HG03521 (cell line): ENCODE measurements around the gene SF3A1.
"Not testable (repeated sequence)": the region's sequence is repeated elsewhere in the genome, so short reads cannot be mapped to it uniquely, and the experiment has no call there.

Source experiments
- ATAC-seq: cut with Tn5 transposase; IDR thresholded peaks from one replicate; pipeline ENCODE4 v1.9.1; 2021; ENCODE audit warnings: mild to moderate bottlenecking, moderate library complexity; ENCODE audit not compliant: unreplicated experiment

SF3A1 gene, protein sequence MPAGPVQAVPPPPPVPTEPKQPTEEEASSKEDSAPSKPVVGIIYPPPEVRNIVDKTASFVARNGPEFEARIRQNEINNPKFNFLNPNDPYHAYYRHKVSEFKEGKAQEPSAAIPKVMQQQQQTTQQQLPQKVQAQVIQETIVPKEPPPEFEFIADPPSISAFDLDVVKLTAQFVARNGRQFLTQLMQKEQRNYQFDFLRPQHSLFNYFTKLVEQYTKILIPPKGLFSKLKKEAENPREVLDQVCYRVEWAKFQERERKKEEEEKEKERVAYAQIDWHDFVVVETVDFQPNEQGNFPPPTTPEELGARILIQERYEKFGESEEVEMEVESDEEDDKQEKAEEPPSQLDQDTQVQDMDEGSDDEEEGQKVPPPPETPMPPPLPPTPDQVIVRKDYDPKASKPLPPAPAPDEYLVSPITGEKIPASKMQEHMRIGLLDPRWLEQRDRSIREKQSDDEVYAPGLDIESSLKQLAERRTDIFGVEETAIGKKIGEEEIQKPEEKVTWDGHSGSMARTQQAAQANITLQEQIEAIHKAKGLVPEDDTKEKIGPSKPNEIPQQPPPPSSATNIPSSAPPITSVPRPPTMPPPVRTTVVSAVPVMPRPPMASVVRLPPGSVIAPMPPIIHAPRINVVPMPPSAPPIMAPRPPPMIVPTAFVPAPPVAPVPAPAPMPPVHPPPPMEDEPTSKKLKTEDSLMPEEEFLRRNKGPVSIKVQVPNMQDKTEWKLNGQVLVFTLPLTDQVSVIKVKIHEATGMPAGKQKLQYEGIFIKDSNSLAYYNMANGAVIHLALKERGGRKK

DNA sequence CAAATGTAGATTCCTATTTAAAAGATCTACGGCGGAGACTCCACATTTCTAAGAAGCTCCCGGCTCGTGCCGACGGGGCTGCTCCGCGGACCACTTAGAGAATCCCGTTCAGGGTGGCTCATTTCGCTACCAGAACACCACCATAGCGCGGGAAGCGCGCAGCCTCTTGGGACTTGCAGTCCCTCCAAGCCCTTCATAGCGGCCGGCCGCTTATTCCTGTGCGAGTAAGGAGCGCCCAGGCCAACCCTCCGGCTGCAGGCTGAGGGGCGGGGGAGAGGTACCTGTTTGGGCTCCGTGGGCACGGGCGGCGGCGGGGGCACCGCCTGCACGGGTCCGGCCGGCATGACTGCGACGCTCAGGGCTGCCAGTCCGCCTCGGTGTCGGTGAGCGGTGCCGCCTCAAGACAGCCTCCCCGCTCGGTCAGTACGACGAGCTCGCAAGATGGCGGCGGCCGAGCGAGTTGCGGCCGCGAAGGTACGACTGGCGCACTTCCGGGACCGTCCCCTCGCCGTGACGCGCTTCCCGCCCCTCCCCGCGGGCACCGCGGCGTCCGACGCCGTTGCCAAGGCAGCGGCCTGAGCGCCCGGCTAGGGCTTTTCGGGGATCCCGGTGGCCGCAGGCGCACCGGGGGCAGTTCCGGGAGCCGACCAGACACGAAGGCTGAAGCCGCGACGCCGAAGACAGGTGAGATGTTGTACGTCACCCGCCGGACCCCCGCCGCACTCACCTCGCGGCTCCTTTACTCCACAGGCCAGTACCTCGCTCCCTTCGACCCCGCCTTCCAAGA is at the start of gene SF3A1, which contains the start of gene CCDC157:
Gene SF3A1 (minus strand): TSS at position 446 of the 787 bp plus-strand sequence. CDS start 102 bp downstream, at position 344.
Gene CCDC157 (plus strand): TSS at position 559 of the 787 bp plus-strand sequence. CDS start 8,994 bp downstream, outside the sequence.
- ATAC-seq = peak; percentile 89

DNA sequence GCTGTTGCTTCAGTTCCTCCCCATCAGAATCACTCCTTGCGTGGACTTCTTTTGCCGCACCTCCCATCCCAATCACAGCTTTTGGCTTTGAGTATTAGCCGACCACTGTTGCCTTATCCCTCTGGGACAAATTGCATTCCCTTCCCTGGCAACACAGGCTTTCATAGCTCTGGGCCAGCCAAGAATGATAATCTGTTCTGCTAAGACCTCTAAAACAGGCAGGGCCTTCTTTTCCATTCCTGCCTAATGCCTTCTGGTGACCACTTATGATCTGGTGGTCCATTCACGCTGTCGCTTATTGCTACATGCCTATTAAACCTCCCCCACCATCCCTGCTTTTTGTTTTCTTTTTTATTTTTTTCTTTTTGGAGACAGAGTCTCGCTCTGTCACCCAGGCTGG is 49.7 kb upstream of the SF3A1 start:
- no peak for ATAC-seq

DNA sequence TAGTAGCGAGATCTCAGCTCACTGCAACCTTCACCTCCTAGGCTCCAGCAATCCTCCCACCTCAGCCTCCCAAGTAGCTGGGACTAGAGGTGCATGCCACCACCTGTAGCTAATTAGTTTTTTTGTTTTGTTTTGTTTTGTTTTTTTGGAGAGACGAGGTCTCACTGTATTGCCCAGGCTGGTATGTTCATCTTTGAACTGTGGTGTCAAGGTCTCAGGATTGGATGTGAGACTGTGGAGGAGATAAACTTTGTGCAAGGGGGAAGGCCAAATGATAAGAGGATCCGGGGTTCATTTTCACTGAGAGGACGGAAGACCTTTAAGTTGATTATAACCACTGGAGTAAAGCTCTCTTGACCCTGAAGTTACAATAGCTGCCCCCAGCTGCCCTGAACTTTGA is 49.0 kb upstream of the SF3A1 start:
- no peak for ATAC-seq

DNA sequence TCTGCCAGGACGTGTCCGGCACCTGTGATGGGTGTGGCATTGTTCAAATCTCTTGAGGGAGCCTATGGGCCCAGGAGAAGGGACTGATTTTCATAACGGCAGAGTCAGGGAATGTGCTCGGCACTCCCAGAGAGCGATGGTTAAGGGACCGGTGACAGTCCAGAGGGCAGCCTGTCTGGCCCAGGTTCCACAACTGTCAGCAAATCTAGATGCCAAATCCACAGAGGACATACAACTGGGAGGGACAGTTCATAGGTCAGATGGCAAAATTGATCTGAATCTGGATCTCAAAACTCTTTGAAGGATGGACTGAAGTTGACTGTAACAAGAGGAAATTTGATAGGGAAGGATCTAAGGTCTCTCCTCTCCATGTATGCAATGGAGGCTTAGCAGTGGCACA is 47.6 kb upstream of the SF3A1 start:
- no peak for ATAC-seq

DNA sequence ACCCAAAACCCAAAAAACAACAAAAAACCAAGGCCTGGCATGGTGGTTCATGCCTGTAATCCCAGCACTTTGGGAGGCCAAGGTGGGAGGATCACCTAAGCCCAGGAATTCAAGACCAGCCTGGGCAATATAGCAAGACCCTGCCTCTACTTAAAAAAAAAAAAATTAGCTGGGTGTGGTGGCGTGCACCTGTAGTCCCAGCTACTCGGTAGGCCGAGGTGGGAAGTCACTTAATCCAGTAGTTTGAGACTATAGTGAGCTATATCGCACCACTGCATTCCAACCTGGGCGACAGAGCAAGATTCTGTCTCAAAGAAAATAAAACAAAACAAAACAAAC is 46.0 kb upstream of the SF3A1 start:
- ATAC-seq = not testable (repeated sequence)

DNA sequence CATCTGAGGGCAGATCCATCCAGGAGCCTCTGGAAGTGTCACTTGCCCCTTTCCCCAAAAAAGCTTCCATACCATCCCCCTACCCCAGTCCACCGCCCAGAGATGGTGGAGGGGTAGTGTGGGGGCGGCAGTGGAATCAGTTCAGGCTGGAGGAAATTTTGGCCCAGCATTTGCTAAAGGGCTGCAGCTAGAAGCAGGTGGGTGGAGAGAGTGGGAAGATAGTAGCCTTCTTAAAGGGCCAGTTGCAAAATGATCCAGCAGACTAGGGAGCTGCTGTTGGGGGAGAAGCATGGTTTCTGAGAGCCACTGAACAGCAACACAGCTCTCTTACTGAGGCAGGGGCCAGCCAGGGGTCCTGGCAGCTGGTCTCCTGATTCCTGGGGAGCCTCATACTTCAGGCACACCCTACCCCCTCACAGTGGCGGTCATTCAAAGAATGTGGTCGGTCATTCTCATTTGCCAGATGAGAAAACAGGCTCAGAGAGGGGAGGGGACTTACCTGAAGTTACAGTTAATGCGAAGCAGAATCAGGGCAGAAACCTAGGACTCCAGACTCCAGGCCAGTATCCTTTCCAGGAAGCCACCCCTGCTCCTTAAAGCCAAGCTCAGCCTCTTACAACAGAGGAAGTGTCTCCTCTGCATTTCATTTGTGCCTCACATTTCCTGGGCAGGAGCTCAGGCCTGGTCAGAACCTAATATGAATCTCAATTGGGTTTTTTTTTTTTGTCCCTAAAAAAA is 45.5 kb upstream of the SF3A1 start:
- no peak for ATAC-seq

DNA sequence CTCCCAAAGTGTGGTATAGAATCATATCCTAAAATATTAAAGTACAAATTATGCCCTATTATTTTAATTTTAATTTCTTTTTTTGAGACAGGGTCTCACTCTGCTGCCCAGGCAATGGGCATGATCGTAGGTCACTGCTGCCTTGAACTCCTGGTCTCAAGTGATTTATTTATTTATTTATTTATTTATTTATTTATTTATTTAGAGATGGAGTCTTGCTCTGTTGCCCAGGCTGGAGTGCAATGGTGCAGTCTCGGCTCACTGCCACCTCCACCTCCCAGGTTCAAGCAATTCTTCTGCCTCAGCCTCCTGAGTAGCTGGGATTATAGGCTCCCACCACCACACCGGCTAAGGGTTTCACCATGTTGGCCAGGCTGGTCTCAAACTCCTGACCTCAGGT is 44.3 kb upstream of the SF3A1 start:
- not testable (repeated sequence) for ATAC-seq

DNA sequence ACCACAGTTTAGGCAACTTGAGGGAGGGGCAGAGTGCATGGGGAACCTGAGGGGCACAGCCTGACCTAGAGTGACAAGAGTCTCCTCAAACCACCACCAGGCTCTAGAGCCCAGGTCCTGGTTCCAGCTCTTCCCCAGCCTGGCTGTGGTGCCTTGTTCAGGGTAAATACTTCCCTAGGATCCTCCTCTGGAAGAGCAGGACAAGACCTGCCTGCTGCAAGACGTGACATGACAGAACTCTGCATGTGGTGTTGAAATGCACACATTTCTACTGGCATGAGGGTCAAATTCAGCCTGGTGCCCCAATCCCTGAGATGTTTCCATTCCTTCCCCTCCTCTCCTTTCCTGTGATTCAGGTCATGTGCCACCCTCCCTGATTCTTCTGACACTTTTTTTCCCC is 43.5 kb upstream of the SF3A1 start:
- ATAC-seq = no peak

DNA sequence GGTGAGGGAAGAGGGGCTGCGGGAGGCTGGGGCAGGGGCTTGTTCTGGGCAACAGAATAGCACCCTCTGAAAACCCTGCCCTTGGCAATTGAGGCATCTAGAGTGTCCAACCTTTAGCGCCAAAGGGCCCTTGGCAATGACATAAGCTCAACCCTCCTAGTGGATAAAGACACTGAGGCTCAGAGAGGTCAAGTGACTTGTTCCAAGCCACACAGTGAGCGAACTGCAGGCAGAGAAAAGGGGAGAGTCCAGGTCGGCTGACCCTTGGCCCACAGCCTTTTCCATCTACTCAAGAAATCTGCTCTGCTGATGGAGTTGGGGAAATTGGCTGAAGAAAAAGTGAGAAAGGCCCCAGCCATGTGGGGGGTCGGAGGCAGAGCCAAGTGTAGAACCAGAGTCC is 43.0 kb upstream of the SF3A1 start:
- ATAC-seq = no peak

DNA sequence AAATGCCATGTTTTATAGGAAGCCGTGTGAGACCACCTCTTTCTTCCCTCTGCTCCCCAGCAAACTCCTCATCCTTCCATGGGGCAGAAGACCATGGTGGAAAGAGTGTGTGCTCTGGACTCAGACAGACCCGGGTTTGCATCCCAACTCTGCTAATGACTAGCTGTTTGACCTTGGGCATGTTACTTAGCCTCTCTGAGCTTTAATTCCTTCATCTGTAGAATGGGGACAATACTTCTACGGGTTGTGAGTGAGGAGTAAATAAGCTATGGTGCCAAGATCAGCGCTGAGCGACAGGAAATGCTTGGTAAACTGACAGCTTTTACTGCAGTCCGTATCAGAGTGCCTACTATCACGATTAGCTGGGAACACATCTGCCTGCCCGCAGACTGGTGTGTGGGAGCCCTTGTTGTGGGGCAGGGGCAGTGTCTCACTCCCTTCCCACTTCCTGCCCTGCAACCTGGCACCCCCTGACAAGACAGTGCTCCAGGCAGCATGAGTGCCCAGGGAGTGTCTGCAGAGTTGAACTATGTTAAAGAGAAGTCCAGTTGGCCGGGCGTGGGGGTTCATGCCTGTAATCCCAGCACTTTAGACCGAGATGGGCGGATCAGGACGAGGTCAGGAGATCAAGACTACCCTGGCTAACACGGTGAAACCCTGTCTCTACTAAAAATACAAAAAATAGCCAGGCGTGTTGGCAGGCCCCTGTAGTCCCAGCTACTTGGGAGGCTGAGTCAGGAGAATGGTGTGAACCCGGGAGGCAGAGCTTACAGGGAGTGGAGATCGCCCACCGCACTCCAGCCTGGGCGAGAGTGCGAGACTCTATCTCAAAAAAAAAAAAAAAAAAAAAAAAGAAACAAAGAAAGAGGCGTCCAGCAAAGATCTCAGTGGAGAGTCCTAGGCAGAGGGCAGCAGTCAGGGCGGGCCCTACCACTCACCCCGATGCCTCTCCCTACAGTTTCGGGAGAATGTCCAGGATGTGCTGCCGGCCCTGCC is 42.3 kb upstream of the SF3A1 start:
- ATAC-seq = no peak

DNA sequence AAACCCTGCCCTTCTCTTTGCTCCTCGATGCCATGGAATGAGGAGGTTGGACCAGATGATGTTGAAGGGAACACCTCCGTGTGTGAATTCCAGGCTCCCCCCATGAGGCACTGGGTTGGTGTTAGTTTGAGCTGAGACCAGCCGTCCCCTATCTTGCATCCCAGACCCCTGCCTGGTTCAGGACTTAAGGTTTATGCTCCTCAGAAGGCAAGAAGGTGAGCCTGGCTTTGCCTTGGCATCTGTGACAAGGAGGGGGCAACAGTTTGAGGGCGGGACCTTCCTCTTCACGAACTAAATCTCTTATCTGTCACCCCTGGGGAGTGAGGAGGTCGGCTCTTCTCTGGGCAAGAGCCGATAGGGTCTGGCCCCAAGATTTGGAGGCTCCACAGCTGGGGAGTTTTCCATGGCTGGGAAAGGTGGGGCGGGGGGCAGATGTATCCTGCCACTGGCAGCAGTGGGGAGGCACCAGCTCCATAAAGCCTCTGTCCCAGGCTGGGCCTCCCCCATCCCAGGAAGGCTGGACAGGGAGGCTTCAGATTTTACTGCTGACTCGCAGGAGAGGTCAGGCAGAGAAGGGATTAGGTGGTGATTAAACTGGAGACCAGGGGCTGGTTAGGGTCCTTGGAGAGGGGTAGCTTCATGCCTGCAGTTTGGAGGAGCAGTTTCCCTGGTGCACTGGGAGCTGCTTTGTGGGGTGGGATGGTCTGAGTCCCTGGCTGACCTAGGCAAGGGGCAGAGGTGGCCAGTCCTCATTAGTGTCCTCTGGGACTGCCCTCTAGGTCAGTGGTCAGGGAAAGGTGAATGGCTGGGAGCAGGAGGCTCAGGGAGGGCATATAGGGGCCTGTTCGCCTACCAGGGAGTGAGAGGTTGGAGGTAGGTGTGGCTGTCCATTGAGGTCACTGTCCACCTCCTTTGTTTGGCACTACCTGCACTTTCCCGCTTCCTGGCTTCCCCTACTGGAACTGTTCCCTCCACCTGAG is 41.3 kb upstream of the SF3A1 start:
- no peak for ATAC-seq

DNA sequence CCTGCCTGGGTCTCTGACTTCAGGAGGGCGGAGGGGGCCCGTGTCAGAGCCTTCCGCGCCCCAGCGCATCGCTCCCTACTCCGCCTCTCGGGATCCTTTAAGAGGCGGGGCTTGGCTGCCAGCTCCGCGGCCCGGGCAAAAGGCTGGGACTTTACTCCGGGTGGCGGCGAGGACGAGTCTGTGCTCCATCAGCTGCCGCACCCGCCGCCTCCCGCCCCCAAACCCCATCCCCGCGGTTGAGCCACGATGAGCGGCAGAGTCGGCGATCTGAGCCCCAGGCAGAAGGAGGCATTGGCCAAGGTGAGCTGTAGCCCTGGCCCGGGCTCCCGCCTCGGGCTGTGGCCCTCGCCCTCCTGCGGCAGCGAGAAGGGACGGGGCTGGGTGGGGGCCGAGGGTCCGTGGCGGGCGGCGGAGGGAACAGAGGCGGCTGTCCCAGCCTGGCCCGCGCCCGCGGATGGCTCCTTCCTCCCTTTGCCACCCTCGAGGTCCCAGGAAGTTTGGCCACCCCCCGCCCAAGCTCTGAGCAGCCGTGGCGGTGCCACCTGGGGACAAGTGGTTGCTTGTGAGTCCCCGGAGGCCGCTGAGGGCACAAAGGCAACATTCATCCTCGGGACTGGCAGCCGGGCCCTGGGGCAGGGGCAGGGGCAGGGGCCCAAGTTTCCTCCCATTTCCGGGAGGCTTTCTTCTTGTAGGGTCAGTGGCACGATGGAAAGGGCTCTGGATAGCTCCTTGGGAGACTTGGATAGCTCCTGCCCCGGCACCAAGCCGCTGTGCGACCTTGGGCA is 40.4 kb upstream of the SF3A1 start, which contains the start of gene SEC14L2:
Gene SEC14L2 (plus strand): TSS at position 148 of the 785 bp plus-strand sequence. CDS start 99 bp downstream, at position 247.
- ATAC-seq = no peak

DNA sequence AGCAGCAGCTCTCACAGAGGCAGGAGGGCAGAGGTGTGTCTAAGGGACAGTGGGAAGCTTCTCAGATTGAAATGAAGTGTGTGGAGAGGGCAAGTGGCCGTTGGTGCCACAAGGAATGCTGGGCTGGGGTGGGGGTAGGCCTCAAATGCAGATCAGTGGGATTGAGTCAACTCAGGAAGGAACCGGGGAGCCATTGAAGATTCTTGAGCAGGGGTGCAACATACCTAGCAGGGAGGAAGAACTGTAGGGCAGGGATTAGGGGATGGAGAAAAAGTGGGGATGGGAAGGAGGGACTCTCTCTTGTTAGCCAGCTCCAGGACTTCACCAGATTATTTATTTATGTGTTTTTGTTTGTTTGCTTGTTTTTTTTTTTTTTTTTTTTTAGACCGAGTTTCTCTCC is 37.2 kb upstream of the SF3A1 start:
- ATAC-seq = no peak

DNA sequence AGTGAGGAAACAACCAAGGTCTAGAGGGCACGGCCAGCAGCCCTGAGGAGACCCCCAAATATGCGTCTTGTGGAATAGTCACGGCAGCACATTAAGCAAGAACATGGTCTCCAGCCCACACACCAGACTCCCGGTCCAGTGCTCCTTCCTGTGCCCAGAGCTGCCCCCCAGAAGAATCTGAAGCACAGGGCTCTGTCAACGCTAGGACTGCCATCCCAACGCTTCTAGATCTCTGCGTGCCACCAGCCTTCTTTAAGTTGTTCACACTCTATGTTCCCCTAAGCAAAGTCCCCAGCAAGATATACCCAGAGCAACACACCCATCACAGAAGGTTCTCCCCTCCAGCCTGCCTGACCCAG is 36.6 kb upstream of the SF3A1 start:
- ATAC-seq = no peak

DNA sequence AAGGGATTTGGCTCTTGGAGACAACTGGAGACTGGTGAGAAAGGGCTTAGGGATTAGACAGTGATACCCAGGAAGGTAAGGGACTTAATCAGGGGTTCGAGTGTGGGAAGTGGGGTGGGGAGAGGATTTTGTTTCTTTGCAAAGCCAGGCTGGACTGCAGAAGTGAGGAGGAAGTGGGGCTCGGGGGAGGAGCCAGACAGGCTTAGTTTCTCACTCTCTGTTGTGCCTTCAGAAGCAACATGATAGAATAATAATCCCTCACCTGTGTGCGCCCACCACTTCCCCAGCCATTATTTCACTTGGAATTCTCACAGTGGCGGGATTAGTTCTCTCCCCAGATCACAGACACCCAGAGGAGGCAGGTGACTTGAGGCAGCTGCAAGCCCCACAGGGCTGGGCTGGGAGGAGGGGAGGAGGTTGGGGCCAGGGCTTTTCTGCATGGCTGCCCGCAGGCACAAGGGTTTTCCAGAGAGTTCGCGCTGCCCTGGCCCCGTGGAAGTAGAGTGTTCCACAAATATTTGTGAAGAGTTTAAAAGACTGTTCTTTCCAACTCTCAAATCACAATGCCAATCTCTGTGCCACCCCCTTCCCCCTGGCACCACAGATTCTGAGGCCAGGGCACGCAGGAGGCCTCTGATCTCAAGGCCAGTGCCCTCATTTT is 36.1 kb upstream of the SF3A1 start:
- ATAC-seq = no peak

DNA sequence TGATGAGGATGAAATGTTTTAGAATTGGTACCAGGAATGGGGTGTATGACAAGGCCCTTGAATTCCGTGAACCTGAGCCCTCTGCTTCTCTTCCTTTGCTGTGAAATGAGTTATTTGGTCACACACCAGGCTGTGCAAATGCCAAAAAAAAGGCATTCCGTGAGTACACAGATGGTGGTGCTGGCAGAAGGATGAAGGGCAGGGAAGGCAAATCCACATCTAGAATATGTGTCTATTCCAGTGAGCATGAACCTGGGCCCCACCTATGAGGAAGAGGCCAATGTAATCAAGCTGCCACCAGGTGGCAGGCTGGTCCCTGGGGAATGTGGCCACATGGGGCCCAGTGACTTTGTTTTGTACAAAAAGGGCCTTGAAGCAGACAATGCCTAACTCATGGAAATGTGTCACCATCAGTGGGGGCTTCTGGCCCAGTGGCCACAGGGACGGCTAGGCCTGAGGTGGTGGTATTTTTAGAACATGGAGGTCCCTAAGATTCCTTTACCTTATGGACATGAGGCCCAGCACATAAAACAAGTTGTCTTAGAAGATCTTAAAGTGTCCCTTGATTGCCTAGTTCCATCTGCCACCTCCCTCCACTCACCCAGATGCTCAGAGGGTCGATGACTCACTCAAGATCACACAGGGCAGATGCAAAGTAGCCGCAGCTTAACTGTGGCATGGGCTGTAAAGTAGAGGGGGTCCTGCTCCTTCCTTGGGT is 34.4 kb upstream of the SF3A1 start:
- ATAC-seq = no peak
